Heart right ventricle (tissue), 16 donors: ENCODE measurements around the gene ATOSB. TPM values are rescaled to one million over a fixed set of nuclear protein-coding genes. Genes with fewer than 3 reads are reported as not detected.
A peak's percentile ranks its signal among the peaks of the same experiment; 100 is the strongest.

Experiments
- ATAC-seq, 8 donors: fragments of 200-7000 bp; cut with Tn5 transposase; one replicate each; pipeline ENCODE4 v1.9.1; 2020; ENCODE audit warnings: mild to moderate bottlenecking in 8 of 8, moderate library complexity in 8 of 8, moderate number of reproducible peaks in 1 of 8
- DNase-seq, 2 donors: peaks; one replicate each; pipeline ENCODE4 v3.0.0-alpha.2; 2020
- H3K27ac ChIP-seq, 10 donors: fragments of 200-600 bp; sonication (generic) in 2 of 10; one replicate each; pipeline versions ENCODE4 v1.5.0 to v1.8.0; 2020 to 2022; ENCODE audit warnings: mild to moderate bottlenecking in 3 of 10
- H3K27me3 ChIP-seq, 7 donors: fragments of 200-600 bp; one replicate each; pipeline ENCODE4 v1.8.0; 2021 to 2022; ENCODE audit warnings: mild to moderate bottlenecking in 2 of 7
- H3K36me3 ChIP-seq, 9 donors: fragments of 200-600 bp; sonication (generic) in 1 of 9; one replicate each; pipeline versions ENCODE4 v1.5.0 to v1.8.0; 2020 to 2022; ENCODE audit warnings: mild to moderate bottlenecking in 2 of 9
- H3K4me1 ChIP-seq, 9 donors: fragments of 200-600 bp; sonication (generic) in 1 of 9; one replicate each; pipeline versions ENCODE4 v1.5.0 to v1.8.0; 2020 to 2022; ENCODE audit warnings: mild to moderate bottlenecking in 4 of 9
- H3K4me3 ChIP-seq, 10 donors: fragments of 200-600 bp; sonication (generic) in 2 of 10; one replicate each; pipeline versions ENCODE4 v1.5.0 to v1.8.0; 2020 to 2022; ENCODE audit warnings: mild to moderate bottlenecking in 7 of 10, moderate library complexity in 2 of 10
- H3K9me3 ChIP-seq, 11 donors: fragments of 200-600 bp in 10 of 11; sonication (generic) in 2 of 11; one replicate each; pipeline versions ENCODE4 v1.5.0 to v1.8.0; 2013 to 2022; ENCODE audit warnings: mild to moderate bottlenecking in 2 of 11, control low read depth in 1 of 11, moderate library complexity in 1 of 11
- CTCF ChIP-seq, 9 donors: fragments of 200-600 bp; sonication (generic) in 2 of 9; IDR thresholded peaks; one replicate each; pipeline versions ENCODE4 v1.5.0 to v1.8.0; 2021 to 2022; ENCODE audit warnings: antibody characterized with exemption in 9 of 9, mild to moderate bottlenecking in 5 of 9, moderate library complexity in 1 of 9
- WGBS, 2 donors: extraction: QIAGEN DNeasy Blood & Tissue Kit; methylation state at CpG; one replicate each; pipeline ENCODE4 v1.1.7; 2013; ENCODE audit warnings: inconsistent platforms in 1 of 2; 5-methylcytosine and 5-hydroxymethylcytosine counted together
- intact Hi-C, 10 donors: fragments of 100-400 bp; cut with DNase I; formaldehyde crosslinking; loops; one replicate each; pipeline versions ENCODE4 v1.11.1 to v1.14.2; 2022
- polyA plus RNA-seq, 2 donors: library from polyadenylated mRNA; stranded (reverse); fragments of 200-250 nt; gene quantifications; one replicate each; pipeline ENCODE4 v1.2.3, GENCODE V29; 2013
- total RNA-seq, 10 donors: library from RNA; stranded (reverse); fragmentation: NEBNext Ultra II Directional in 3 of 10; extraction: Animal tissue kit (Norgen Biotek cat#: 25700) in 3 of 10; gene quantifications; one replicate each; pipeline versions ENCODE4 v1.2.1 to v1.2.4, GENCODE V29; 2021 to 2023
- donor health status: Arrhythmogenic right ventricular cardiomyopathy.
- donor health status: ischemic (EF 13 %, LVEDD 7.1; RV severe dilation, severe dysfunction).
- donor health status: healthy with polysubstance abuse.
- donor health status: DM: no; HTN: yes; CAD: no.
- donor health status: DM: no; HTN: no; CAD: no.
- donor health status: ischemic (EF 25% LVEDD 6.9; RV normal size, moderate dysfunction).
- donor health status: ischemic (EF 25% LVEDD 5.7; RV mildly dilated, moderate dysfunction).
- donor health status: healthy.
- donor health status: DM: yes; HTN: yes; CAD: no.
- donor health status: Ischemic cardiomyopathy.
- donor health status: ischemic (EF 35%, LVEDD 5.7; RV mildly dilated, moderate dysfunction).
- donor health status: nonischemic (EF 11% LVEDD 7.7; RV severe dilation, severe dysfunction).
- donor health status: DM: yes; HTN: yes; CAD: no.
- donor health status: PGD.
- donor health status: ischemic (EF 29% LVEDD 5.4; RV normal size, mild dysfunction).
- donor health status: nonischemic (EF 23%, LVEDD 6.1; RV moderate dilation, normal function).

Gene ATOSB
- total and polyA plus RNA-seq, 12 donors, result 12.2 to 31.6 (median 17.2) TPM

GRCh38 chr9:35074791-35075190 lies 40.9 kb downstream of the ATOSB start:
- no peak overlapping the region for H3K27ac ChIP-seq
- H3K27me3 ChIP-seq, result no peaks in the 10 kb centered on the region
- peaks cover 0 to 47% (median 0%) of the 10 kb centered on the region in 9 donors for H3K36me3 ChIP-seq
- no peak for TF ChIP-seq CTCF (IDR thresholded peaks at IDR 0.05)
- ATAC-seq, result no peak
- WGBS, 2 donors, result 94 to 96% methylated on average over 8 of the region's 8 CpGs
- no peak for DNase-seq
- H3K4me1 ChIP-seq, result peaks cover 0 to 38% (median 27%) of the 10 kb centered on the region in 9 donors
- intact Hi-C loops, result loop anchor here in 4 of 10 donors (5.0 to 10.0 kb wide), 4 partner anchors 38 to 87 kb away; partner anchors contain the start of gene DNAJB5 (in 2 of the 4)
- H3K4me3 ChIP-seq, result no peak overlapping the region
- H3K9me3 ChIP-seq, result no peaks in the 10 kb centered on the region

DNA sequence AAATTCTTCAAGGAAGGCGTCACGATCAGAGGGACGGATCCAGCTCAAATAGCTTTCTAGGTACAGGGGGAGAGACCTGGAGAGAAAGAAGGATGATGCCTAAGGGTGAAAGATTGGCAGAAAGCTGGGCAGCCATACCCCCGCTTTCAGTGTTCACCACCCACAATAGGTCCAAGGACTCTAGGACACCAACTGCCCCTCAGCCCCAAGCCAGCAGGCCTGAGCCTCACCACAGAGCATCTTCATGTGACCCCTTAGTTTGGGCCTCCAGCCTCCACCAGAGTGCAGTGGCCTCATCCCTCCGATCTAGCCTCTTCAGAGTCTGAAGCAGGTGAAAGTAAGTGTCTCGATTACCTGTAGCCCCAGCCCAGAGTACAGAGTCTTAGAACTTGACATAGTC lies 41.5 kb downstream of the ATOSB start:
- ATAC-seq, result no peak
- Histone ChIP-seq H3K9me3 (no peaks in the 10 kb centered on the region), H3K27me3 (no peaks in the 10 kb centered on the region), H3K4me3 (no peak overlapping the region), H3K4me1 (peaks cover 0 to 42% (median 30%) of the 10 kb centered on the region in 9 donors), H3K36me3 (peaks cover 0 to 48% (median 0%) of the 10 kb centered on the region in 9 donors), H3K27ac (no peak overlapping the region)
- no peak for TF ChIP-seq CTCF (IDR thresholded peaks at IDR 0.05)
- intact Hi-C loops, result loop anchor here in 4 of 10 donors (5.0 to 10.0 kb wide), 4 partner anchors 38 to 87 kb away; partner anchors contain the start of gene DNAJB5 (in 2 of the 4)
- 95 to 98% methylated on average over 6 of the region's 6 CpGs for WGBS, 2 donors
- no peak for DNase-seq

- H3K9me3 ChIP-seq, result no peaks in the 10 kb centered on the region
- WGBS, 2 donors, result 97 to 98% methylated on average over 2 of the region's 2 CpGs
- no peaks in the 10 kb centered on the region for H3K27me3 ChIP-seq
- peak overlapping the region in 4 of 10 donors; percentile 89 to 100 (median 98) for H3K4me3 ChIP-seq
- ATAC-seq, result no peak
- intact Hi-C loops, result loop anchor here in 4 of 10 donors (2.0 to 10.0 kb wide), 5 partner anchors 24 to 86 kb away; partner anchors contain the start of genes DNAJB5 (in 2 of the 4) and PIGO (in 1 of the 4)
- DNase-seq, result no peak
- peaks cover 0 to 42% (median 33%) of the 10 kb centered on the region in 9 donors for H3K4me1 ChIP-seq
- no peak for TF ChIP-seq CTCF (IDR thresholded peaks at IDR 0.05)
- H3K36me3 ChIP-seq, result peaks cover 0 to 56% (median 0%) of the 10 kb centered on the region in 9 donors
- H3K27ac ChIP-seq, result peak overlapping the region in 8 of 10 donors; percentile 45 to 100 (median 100)
Measured at GRCh38 chr9:35073279-35073612, 42.4 kb downstream of the ATOSB start.

DNA sequence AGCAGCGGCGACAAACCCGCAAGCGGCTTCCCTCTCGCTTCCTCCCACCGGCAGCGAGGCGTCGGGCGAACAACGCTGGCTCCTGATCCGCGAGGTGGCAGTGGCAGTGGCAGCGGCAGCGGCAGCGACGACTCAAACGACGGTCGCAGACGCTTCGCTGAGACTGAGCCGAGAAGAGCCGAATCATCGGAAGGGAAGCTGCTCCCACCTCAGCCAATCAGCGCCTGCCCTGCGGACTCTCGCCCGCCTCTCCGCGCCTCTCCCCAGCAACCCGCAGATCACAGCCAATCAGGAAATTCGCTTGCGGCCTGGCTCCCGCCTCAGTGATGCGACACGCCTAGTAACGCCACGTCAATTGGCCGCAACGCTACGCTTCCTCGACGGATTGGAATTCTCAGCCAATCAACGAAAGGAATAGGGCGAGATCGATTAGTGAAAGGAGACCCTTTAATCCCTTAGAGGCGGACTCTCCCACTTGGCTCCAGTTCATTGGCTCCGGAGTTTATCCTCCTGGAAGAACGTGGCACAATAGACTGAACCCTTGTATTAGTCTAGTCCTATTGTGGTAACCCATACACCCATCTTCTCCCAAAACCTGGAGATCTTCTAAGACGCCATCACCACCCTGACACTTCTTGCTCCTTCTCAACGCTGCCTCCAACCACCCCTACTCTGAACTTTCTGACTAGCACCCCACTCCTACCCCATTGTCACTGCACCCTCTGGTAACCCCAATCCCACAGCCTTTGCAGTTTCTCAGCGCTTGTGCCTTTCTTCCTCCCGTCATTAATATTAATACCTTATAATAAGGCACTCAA lies 43.0 kb downstream of the ATOSB start, which contains the start of gene VCP:
Gene VCP, minus strand, starts transcription at position 165 of the 818 bp plus-strand sequence. CDS start 272 bp downstream, outside the sequence.
- peaks cover 0 to 62% (median 5%) of the 10 kb centered on the region in 9 donors for H3K36me3 ChIP-seq
- DNase-seq (peak; percentile 97 to 99), ATAC-seq (peak; percentile 92 to 97 (median 96))
- H3K27ac ChIP-seq, result peak within 1 kb of the TSS; percentile 96 to 100 (median 100)
- peaks cover 0 to 44% (median 39%) of the 10 kb centered on the region in 9 donors for H3K4me1 ChIP-seq
- 4 to 5% methylated on average over 54 of the region's 54 CpGs for WGBS, 2 donors
- peak within 1 kb of the TSS; percentile 73 to 100 (median 92) for H3K4me3 ChIP-seq
- no peak for TF ChIP-seq CTCF (IDR thresholded peaks at IDR 0.05)
- intact Hi-C loops, result loop anchor here in 4 of 10 donors (2.0 to 10.0 kb wide), 5 partner anchors 24 to 85 kb away; partner anchors contain the start of genes DNAJB5 (in 2 of the 4) and PIGO (in 1 of the 4)
- H3K27me3 ChIP-seq, result no peaks in the 10 kb centered on the region
- no peaks in the 10 kb centered on the region for H3K9me3 ChIP-seq
